Muscle layer of duodenum (tissue), 2 donors: Measurements from ENCODE around the gene ZSWIM8.
"Not testable (repeated sequence)": the region's sequence is repeated elsewhere in the genome, so short reads cannot be mapped to it uniquely, and the experiment has no call there.

Source experiments
- H3K27ac ChIP-seq: one replicate; pipeline ENCODE4 v1.7.0; 2013; ENCODE audit warnings: mild to moderate bottlenecking, low read length
- H3K27me3 ChIP-seq: one replicate; pipeline ENCODE4 v1.7.0; 2013; ENCODE audit warnings: low read depth, mild to moderate bottlenecking, control low read depth, low read length
- H3K36me3 ChIP-seq, 2 donors: one replicate each; pipeline ENCODE4 v1.7.0; 2013; ENCODE audit warnings: low read length in 2 of 2, control low read depth in 1 of 2, mild to moderate bottlenecking in 1 of 2; ENCODE audit not compliant: insufficient read depth in 2 of 2, control insufficient read depth in 1 of 2
- H3K4me1 ChIP-seq, 2 donors: one replicate each; pipeline ENCODE4 v1.7.0; 2013; ENCODE audit warnings: low read length in 2 of 2, mild to moderate bottlenecking in 2 of 2, control low read depth in 1 of 2, moderate library complexity in 1 of 2; ENCODE audit not compliant: insufficient read depth in 2 of 2, control insufficient read depth in 1 of 2
- H3K4me3 ChIP-seq, 2 donors: one replicate each; pipeline ENCODE4 v1.7.0; 2013; ENCODE audit warnings: low read length in 2 of 2, low read depth in 1 of 2, mild to moderate bottlenecking in 1 of 2
- H3K9me3 ChIP-seq, 2 donors: one replicate each; pipeline ENCODE4 v1.7.0; 2013; ENCODE audit warnings: low read length in 2 of 2, control low read depth in 1 of 2, mild to moderate bottlenecking in 1 of 2; ENCODE audit not compliant: control insufficient read depth in 1 of 2
- donor health status: healthy.

ZSWIM8 gene

GRCh38 chr10:73818402-73818801 is 33.0 kb downstream of the ZSWIM8 start:
- no peak overlapping the region for H3K27ac ChIP-seq
- no peaks in the 10 kb centered on the region for H3K27me3 ChIP-seq
- H3K9me3 ChIP-seq, result no peaks in the 10 kb centered on the region
- no peak overlapping the region for H3K4me3 ChIP-seq
- peaks cover 23 to 69% of the 10 kb centered on the region in 2 donors for H3K36me3 ChIP-seq
- H3K4me1 ChIP-seq, result peaks cover 3 to 11% of the 10 kb centered on the region in 2 donors

GRCh38 chr10:73819081-73819480 is 33.7 kb downstream of the ZSWIM8 start:
- Histone ChIP-seq H3K4me1 (peaks cover 3 to 11% of the 10 kb centered on the region in 2 donors), H3K9me3 (no peaks in the 10 kb centered on the region), H3K4me3 (no peak overlapping the region), H3K27me3 (no peaks in the 10 kb centered on the region), H3K36me3 (peaks cover 29 to 70% of the 10 kb centered on the region in 2 donors), H3K27ac (no peak overlapping the region)

- Histone ChIP-seq H3K36me3 (peaks cover 32 to 71% of the 10 kb centered on the region in 2 donors), H3K9me3 (no peaks in the 10 kb centered on the region), H3K4me3 (no peak overlapping the region), H3K4me1 (peaks cover 3 to 11% of the 10 kb centered on the region in 2 donors), H3K27ac (no peak overlapping the region), H3K27me3 (no peaks in the 10 kb centered on the region)
Observed at GRCh38 chr10:73819513-73820093, 34.2 kb downstream of the ZSWIM8 start.

GRCh38 chr10:73823391-73823790 is 38.0 kb downstream of the ZSWIM8 start:
- Histone ChIP-seq H3K27me3 (no peaks in the 10 kb centered on the region), H3K9me3 (no peaks in the 10 kb centered on the region), H3K36me3 (peaks cover 30 to 72% of the 10 kb centered on the region in 2 donors), H3K4me3 (no peak overlapping the region), H3K27ac (no peak overlapping the region), H3K4me1 (no peaks in the 10 kb centered on the region)

- Histone ChIP-seq H3K4me3 (no peak overlapping the region), H3K9me3 (no peaks in the 10 kb centered on the region), H3K27ac (no peak overlapping the region), H3K27me3 (no peaks in the 10 kb centered on the region), H3K36me3 (peaks cover 35 to 69% of the 10 kb centered on the region in 2 donors), H3K4me1 (no peaks in the 10 kb centered on the region)
Observed at GRCh38 chr10:73824146-73824725, 38.8 kb downstream of the ZSWIM8 start.

GRCh38 chr10:73827346-73828089 is 42.1 kb downstream of the ZSWIM8 start:
- H3K36me3 ChIP-seq, result peaks cover 24 to 53% of the 10 kb centered on the region in 2 donors

GRCh38 chr10:73828161-73828560 is 42.8 kb downstream of the ZSWIM8 start:
- Histone ChIP-seq H3K4me1 (no peaks in the 10 kb centered on the region), H3K9me3 (no peaks in the 10 kb centered on the region), H3K36me3 (peaks cover 23 to 49% of the 10 kb centered on the region in 2 donors), H3K27me3 (no peaks in the 10 kb centered on the region), H3K4me3 (no peak overlapping the region), H3K27ac (no peak overlapping the region)

More at GRCh38 chr10:73827346-73828089, 42.1 kb downstream of the ZSWIM8 start:
- Histone ChIP-seq H3K4me1 (no peaks in the 10 kb centered on the region), H3K9me3 (no peaks in the 10 kb centered on the region), H3K27ac (no peak overlapping the region), H3K4me3 (no peak overlapping the region), H3K27me3 (no peaks in the 10 kb centered on the region)

GRCh38 chr10:73829090-73829489 is 43.7 kb downstream of the ZSWIM8 start:
- not testable (repeated sequence) for H3K4me1 ChIP-seq, H3K27ac ChIP-seq, H3K4me3 ChIP-seq, H3K27me3 ChIP-seq, H3K9me3 ChIP-seq
- H3K36me3 ChIP-seq, result peaks cover 17 to 40% of the 10 kb centered on the region in 2 donors

- Histone ChIP-seq H3K4me1 (peaks cover 0 to 10% of the 10 kb centered on the region in 2 donors), H3K9me3 (no peaks in the 10 kb centered on the region), H3K4me3 (no peak overlapping the region), H3K27me3 (no peaks in the 10 kb centered on the region), H3K27ac (no peak overlapping the region), H3K36me3 (peaks cover 20 to 52% of the 10 kb centered on the region in 2 donors)
Observed at GRCh38 chr10:73836427-73836980, 51.1 kb downstream of the ZSWIM8 start.

GRCh38 chr10:73837072-73837471 is 51.7 kb downstream of the ZSWIM8 start:
- Histone ChIP-seq H3K4me1 (peaks cover 0 to 10% of the 10 kb centered on the region in 2 donors), H3K27ac (peak overlapping the region; percentile 40), H3K4me3 (no peak overlapping the region), H3K9me3 (no peaks in the 10 kb centered on the region), H3K27me3 (no peaks in the 10 kb centered on the region), H3K36me3 (peaks cover 25 to 58% of the 10 kb centered on the region in 2 donors)

- Histone ChIP-seq H3K4me3 (no peak overlapping the region), H3K36me3 (peaks cover 34 to 66% of the 10 kb centered on the region in 2 donors), H3K27ac (no peak overlapping the region), H3K4me1 (peaks cover 0 to 10% of the 10 kb centered on the region in 2 donors), H3K27me3 (no peaks in the 10 kb centered on the region), H3K9me3 (no peaks in the 10 kb centered on the region)
Observed at GRCh38 chr10:73838008-73838567, 52.7 kb downstream of the ZSWIM8 start.
